Neural cell (in vitro differentiated cells): ENCODE data around the gene RGS3. TPM values are rescaled to one million over a fixed set of nuclear protein-coding genes. Genes with fewer than 3 reads are reported as not detected.

Experiments
- H2AFZ ChIP-seq: fragments of 200-600, 300-800 bp; sonication (generic), shearing (Covaris generic); 2 replicates; pipeline ENCODE4 v1.6.0; 2014; ENCODE audit warnings: low read depth, mild to moderate bottlenecking, antibody characterized with exemption, low read length, moderate library complexity
- H3F3A ChIP-seq: fragments of 200-600 bp; shearing (Covaris generic); 2 replicates; pipeline ENCODE4 v1.6.1; 2016; ENCODE audit warnings: mild to moderate bottlenecking, moderate library complexity, mixed read lengths, antibody characterized with exemption, low read length; ENCODE audit not compliant: insufficient read depth, poor library complexity, severe bottlenecking
- H3K27ac ChIP-seq: fragments of 200-600, 300-800 bp; sonication (generic), shearing (Covaris generic); 2 replicates; pipeline ENCODE4 v1.5.1; 2014; ENCODE audit warnings: mild to moderate bottlenecking, low read length, moderate library complexity
- H3K27me3 ChIP-seq: fragments of 300-800, 200-600 bp; sonication (generic), shearing (Covaris generic); 2 replicates; pipeline ENCODE4 v1.6.0; 2014; ENCODE audit warnings: mild to moderate bottlenecking, low read depth, low read length, moderate library complexity; ENCODE audit not compliant: insufficient read depth
- H3K36me3 ChIP-seq: fragments of 300-800, 200-600 bp; sonication (generic), shearing (Covaris generic); 2 replicates; pipeline ENCODE4 v1.5.1; 2014; ENCODE audit warnings: mild to moderate bottlenecking, antibody characterized with exemption, low read length, moderate library complexity; ENCODE audit not compliant: insufficient read depth
- H3K4me2 ChIP-seq: fragments of 300-800, 200-600 bp; sonication (generic), shearing (Covaris generic); 2 replicates; pipeline ENCODE4 v1.6.0; 2014; ENCODE audit warnings: mild to moderate bottlenecking, low read length
- H3K4me3 ChIP-seq: fragments of 300-800, 200-600 bp; sonication (generic), shearing (Covaris generic); 2 replicates; pipeline ENCODE4 v1.5.1; 2014; ENCODE audit warnings: mild to moderate bottlenecking, low read length, moderate library complexity
- H3K79me2 ChIP-seq: fragments of 200-600 bp; shearing (Covaris generic); replicated peaks from 2 replicates; pipeline ENCODE4 v1.6.0; 2014; ENCODE audit warnings: mild to moderate bottlenecking, low read length, moderate library complexity; ENCODE audit not compliant: insufficient read depth
- H3K9ac ChIP-seq: fragments of 300-800, 200-600 bp; sonication (generic), shearing (Covaris generic); 2 replicates; pipeline ENCODE4 v1.6.1; 2016; ENCODE audit warnings: mild to moderate bottlenecking, low read length, mixed read lengths
- H3K9me2 ChIP-seq: fragments of 200-600 bp; shearing (Covaris generic); 2 replicates; pipeline ENCODE4 v1.6.1; 2016; ENCODE audit warnings: mild to moderate bottlenecking, low read length, mixed read lengths; ENCODE audit not compliant: insufficient read depth
- H3K9me3 ChIP-seq: fragments of 200-600, 300-800 bp; sonication (generic), shearing (Covaris generic); 2 replicates; pipeline ENCODE4 v1.6.1; 2016; ENCODE audit warnings: mild to moderate bottlenecking, mixed run types, low read length, moderate library complexity, mixed read lengths
- H4K20me1 ChIP-seq: fragments of 200-600 bp; shearing (Covaris generic); 2 replicates; pipeline ENCODE4 v1.6.1; 2016; ENCODE audit warnings: mild to moderate bottlenecking, mixed run types; ENCODE audit not compliant: insufficient read depth
- CTCF ChIP-seq: fragments of 450-650 bp; IDR thresholded peaks from 2 replicates; pipeline ENCODE4 v1.5.1; 2014; ENCODE audit warnings: antibody characterized with exemption, mild to moderate bottlenecking, moderate library complexity; ENCODE audit not compliant: poor library complexity, severe bottlenecking
- EP300 ChIP-seq: fragments of 450-650 bp; conservative IDR thresholded peaks from 2 replicates; pipeline ENCODE4 v1.6.1; 2014; ENCODE audit warnings: antibody characterized with exemption, mild to moderate bottlenecking, moderate library complexity; ENCODE audit not compliant: poor library complexity, severe bottlenecking
- EZH2 ChIP-seq: fragments of 200-600, 300-800 bp; shearing (Covaris generic), sonication (generic); IDR thresholded peaks from 2 replicates; pipeline ENCODE4 v1.6.1; 2014; ENCODE audit warnings: antibody characterized with exemption, low read length, borderline replicate concordance, mild to moderate bottlenecking; ENCODE audit not compliant: insufficient read depth, poor library complexity, severe bottlenecking
- MXI1 ChIP-seq: fragments of 450-650 bp; conservative IDR thresholded peaks from 2 replicates; pipeline ENCODE4 v1.6.1; 2014; ENCODE audit warnings: antibody characterized with exemption, mild to moderate bottlenecking; ENCODE audit not compliant: poor library complexity, severe bottlenecking
- POLR2AphosphoS5 ChIP-seq: IDR thresholded peaks from 2 replicates; pipeline ENCODE4 v1.6.1; 2012
- RAD21 ChIP-seq: fragments of 450-650 bp; conservative IDR thresholded peaks from 2 replicates; pipeline ENCODE4 v1.6.1; 2014; ENCODE audit warnings: antibody characterized with exemption, mild to moderate bottlenecking, moderate library complexity
- REST ChIP-seq: IDR thresholded peaks from 2 replicates; pipeline ENCODE4 v1.6.1; 2012; ENCODE audit warnings: borderline replicate concordance
- SMC3 ChIP-seq: fragments of 450-650 bp; conservative IDR thresholded peaks from 2 replicates; pipeline ENCODE4 v1.6.1; 2014; ENCODE audit warnings: antibody characterized with exemption, mild to moderate bottlenecking, moderate library complexity; ENCODE audit not compliant: poor library complexity
- TAF1 ChIP-seq: IDR thresholded peaks from 2 replicates; pipeline ENCODE4 v1.6.1; 2012; ENCODE audit warnings: low read depth
- polyA plus RNA-seq: library from polyadenylated mRNA; depleted of rRNA; stranded (reverse); fragments of >200 nt; gene quantifications from 2 replicates; pipeline ENCODE4 v1.2.3, GENCODE V29; 2014

Gene RGS3
- polyA plus RNA-seq, 1 donor from 2014 or later, result 25.3 TPM

GRCh38 chr9:113579283-113580040, 115.9 kb downstream of the RGS3 start:
- no peak overlapping the region for H3K4me3 ChIP-seq
- H3K9me2 ChIP-seq, result no peaks in the 10 kb centered on the region
- no peak overlapping the region for H3K27ac ChIP-seq
- H3K27me3 ChIP-seq, result no peaks in the 10 kb centered on the region
- H3F3A ChIP-seq, result no peaks in the 10 kb centered on the region
- no peak overlapping the region for H3K9ac ChIP-seq
- no peaks in the 10 kb centered on the region for H3K9me3 ChIP-seq
- no peak for TF ChIP-seq TAF1
- no peak for TF ChIP-seq REST
- TF ChIP-seq MXI1, result no peak
- no peak for TF ChIP-seq SMC3
- no peak overlapping the region for H3K4me2 ChIP-seq
- no peaks in the 10 kb centered on the region for H3K36me3 ChIP-seq
- H2AFZ ChIP-seq, result no peak overlapping the region
- no peaks in the 10 kb centered on the region for H3K79me2 ChIP-seq
- H4K20me1 ChIP-seq, result no peaks in the 10 kb centered on the region

GRCh38 chr9:113580041-113580953, 116.8 kb downstream of the RGS3 start:
- Histone ChIP-seq H3K4me2 (no peak overlapping the region), H3K9me2 (no peaks in the 10 kb centered on the region), H4K20me1 (no peaks in the 10 kb centered on the region), H2AFZ (no peak overlapping the region), H3K36me3 (no peaks in the 10 kb centered on the region), H3K27me3 (no peaks in the 10 kb centered on the region), H3K9ac (no peak overlapping the region), H3K4me3 (no peak overlapping the region), H3K9me3 (no peaks in the 10 kb centered on the region), H3K27ac (no peak overlapping the region), H3F3A (no peaks in the 10 kb centered on the region), H3K79me2 (no peaks in the 10 kb centered on the region)
- TF ChIP-seq EZH2, result no peak
- TF ChIP-seq TAF1, result no peak
- no peak for TF ChIP-seq RAD21
- no peak for TF ChIP-seq CTCF
- TF ChIP-seq POLR2AphosphoS5, result no peak
- TF ChIP-seq SMC3, result no peak
- TF ChIP-seq EP300, result no peak
- TF ChIP-seq MXI1, result no peak
- no peak for TF ChIP-seq REST
